ENCODE measurements around the gene HSP90AA1.
"Not testable (repeated sequence)": the region's sequence is repeated elsewhere in the genome, so short reads cannot be mapped to it uniquely, and the experiment has no call there.

Gene HSP90AA1

GRCh38 chr14:102066041-102066451 is 20.8 kb downstream of the HSP90AA1 start:
- no peak for DNase-seq (ENCODE audit: low spot score)

GRCh38 chr14:102064590-102064989 is 22.3 kb downstream of the HSP90AA1 start:
- not testable (repeated sequence) for DNase-seq (ENCODE audit: low spot score)

- no peak for DNase-seq (ENCODE audit: low spot score)
Measured at GRCh38 chr14:102063808-102064429, 22.9 kb downstream of the HSP90AA1 start.

GRCh38 chr14:102063109-102063807 is 23.6 kb downstream of the HSP90AA1 start:
- peak; percentile 69 for DNase-seq (ENCODE audit: low spot score)

- no peak for DNase-seq (ENCODE audit: low spot score)
Measured at GRCh38 chr14:102058961-102059360, 27.9 kb downstream of the HSP90AA1 start.

- no peak for DNase-seq (ENCODE audit: low spot score)
Measured at GRCh38 chr14:102058146-102058545, 28.7 kb downstream of the HSP90AA1 start.

- no peak for DNase-seq (ENCODE audit: low spot score)
Measured at GRCh38 chr14:102057480-102058114, 29.2 kb downstream of the HSP90AA1 start.

GRCh38 chr14:102056694-102057442 is 30.0 kb downstream of the HSP90AA1 start:
- no peak for DNase-seq (ENCODE audit: low spot score)

- DNase-seq (ENCODE audit: low spot score) = peak; percentile 41
Measured at GRCh38 chr14:102055181-102055901, 31.5 kb downstream of the HSP90AA1 start.

- no peak for DNase-seq (ENCODE audit: low spot score)
Measured at GRCh38 chr14:102052522-102052921, 34.3 kb downstream of the HSP90AA1 start.

- no peak for DNase-seq (ENCODE audit: low spot score)
Measured at GRCh38 chr14:102050625-102051024, 36.2 kb downstream of the HSP90AA1 start.

GRCh38 chr14:102050026-102050405 is 36.8 kb downstream of the HSP90AA1 start:
- DNase-seq (ENCODE audit: low spot score) = no peak

- no peak for DNase-seq (ENCODE audit: low spot score)
Measured at GRCh38 chr14:102049258-102050025, 37.4 kb downstream of the HSP90AA1 start.

- no peak for DNase-seq (ENCODE audit: low spot score)
Measured at GRCh38 chr14:102047808-102048540, 38.9 kb downstream of the HSP90AA1 start.

- DNase-seq (ENCODE audit: low spot score) = peak; percentile 73
Measured at GRCh38 chr14:102046337-102047278, 40.2 kb downstream of the HSP90AA1 start.

GRCh38 chr14:102044566-102044965 is 42.3 kb downstream of the HSP90AA1 start:
- no peak for DNase-seq (ENCODE audit: low spot score)

GRCh38 chr14:102043251-102044025 is 43.4 kb downstream of the HSP90AA1 start:
- DNase-seq (ENCODE audit: low spot score) = no peak

GRCh38 chr14:102042699-102043098 is 44.1 kb downstream of the HSP90AA1 start:
- no peak for DNase-seq (ENCODE audit: low spot score)
